ENCODE results near the gene ZNF280D. TPM values are rescaled to one million over a fixed set of nuclear protein-coding genes. Genes with fewer than 3 reads are reported as not detected.

Gene ZNF280D
- total RNA-seq, 2 experiments from 2014 or later, result 18.9 to 19.7 TPM

DNA sequence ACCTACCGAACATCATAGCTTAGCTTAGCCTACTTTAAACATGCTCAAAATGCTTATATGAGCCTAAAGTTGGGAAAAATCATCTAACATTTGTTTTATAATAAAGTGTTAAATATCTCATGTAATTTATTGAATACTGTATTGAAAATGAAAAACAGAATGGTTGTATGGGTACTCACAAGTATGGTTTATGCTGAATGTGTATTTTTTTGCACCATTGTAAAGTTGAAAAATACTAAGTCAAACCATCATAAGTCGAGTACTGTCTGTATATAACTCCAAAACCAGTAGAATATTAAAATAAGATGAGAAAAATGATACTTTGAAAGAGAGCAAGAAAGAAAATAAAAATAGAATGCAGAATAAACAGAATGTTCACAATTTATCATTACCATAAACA is 115.7 kb downstream of the ZNF280D start:
- Mint-ChIP-seq H3K9me3 (ENCODE audit: low read depth) (peaks cover 5% of the 10 kb centered on the region), H3K36me3 (ENCODE audit: low read depth) (no peaks in the 10 kb centered on the region), H3K27ac (no peak overlapping the region), H3K27me3 (peaks cover 8% of the 10 kb centered on the region), H3K4me3 (no peak overlapping the region), H3K4me1 (peaks cover 10% of the 10 kb centered on the region)
- ATAC-seq, result no peak
- no peak for DNase-seq
- intact Hi-C loops (cut with DNase I, micrococcal nuclease), result no loop called here
- ChIA-PET POLR2A (no interaction called here), CTCF (no interaction called here)

DNA sequence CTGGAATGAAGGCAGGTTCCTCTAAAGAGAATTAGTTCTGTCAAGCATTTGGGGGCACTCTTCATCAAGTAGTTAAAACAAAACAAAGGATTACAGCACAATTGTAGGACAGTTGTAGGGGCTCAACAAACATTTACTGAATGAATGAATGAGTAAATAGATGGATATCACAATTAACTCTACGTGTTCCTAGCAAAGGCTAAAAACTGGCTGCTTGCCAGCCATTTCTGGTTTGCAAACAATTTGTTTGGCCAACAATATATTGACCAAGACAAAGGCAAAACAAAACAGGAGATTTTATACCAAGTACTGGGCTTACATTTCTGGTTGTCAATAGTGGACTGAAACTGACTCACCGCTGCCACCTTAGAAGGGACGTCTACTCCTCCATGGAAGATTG is 116.8 kb downstream of the ZNF280D start:
- POLR2A ChIA-PET, result no interaction called here

DNA sequence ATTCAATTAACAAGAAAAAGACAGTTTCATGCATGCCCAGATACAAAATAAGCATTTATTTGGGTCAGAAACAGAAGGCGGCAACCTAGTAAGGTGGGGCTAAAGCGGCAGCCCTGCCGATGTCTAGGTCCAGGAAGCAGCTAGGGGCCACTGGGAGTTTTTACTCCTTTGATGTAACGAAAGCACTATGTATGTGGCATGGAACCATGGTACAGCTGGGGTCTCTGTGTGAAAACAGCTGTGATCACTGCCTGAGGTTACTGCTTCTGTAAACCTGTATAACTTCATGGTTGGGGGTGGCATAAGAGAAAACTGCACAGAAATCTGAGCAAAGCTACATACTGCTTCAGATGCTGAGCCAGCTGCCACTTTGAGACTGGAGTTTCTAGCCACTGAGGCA is 119.5 kb downstream of the ZNF280D start:
- H3K36me3 Mint-ChIP-seq (ENCODE audit: low read depth), result no peaks in the 10 kb centered on the region
- no peak overlapping the region for H3K27ac Mint-ChIP-seq
- ATAC-seq, result no peak
- no peak overlapping the region for H3K4me3 Mint-ChIP-seq
- no peaks in the 10 kb centered on the region for H3K9me3 Mint-ChIP-seq (ENCODE audit: low read depth)
- intact Hi-C loops (cut with DNase I, micrococcal nuclease), result no loop called here
- POLR2A ChIA-PET, result no interaction called here
- CTCF ChIA-PET, result no interaction called here
- peaks cover 6% of the 10 kb centered on the region for H3K4me1 Mint-ChIP-seq
- peaks cover 10% of the 10 kb centered on the region for H3K27me3 Mint-ChIP-seq
- no peak for DNase-seq

More for the DNA sequence above, 116.8 kb downstream of the ZNF280D start:
- Mint-ChIP-seq H3K9me3 (ENCODE audit: low read depth) (peaks cover 5% of the 10 kb centered on the region), H3K27me3 (peaks cover 8% of the 10 kb centered on the region), H3K36me3 (ENCODE audit: low read depth) (no peaks in the 10 kb centered on the region), H3K4me1 (peaks cover 10% of the 10 kb centered on the region), H3K27ac (no peak overlapping the region), H3K4me3 (no peak overlapping the region)
- CTCF ChIA-PET, result no interaction called here
- no peak for ATAC-seq
- no peak for DNase-seq
- intact Hi-C loops (cut with DNase I, micrococcal nuclease), result no loop called here

DNA sequence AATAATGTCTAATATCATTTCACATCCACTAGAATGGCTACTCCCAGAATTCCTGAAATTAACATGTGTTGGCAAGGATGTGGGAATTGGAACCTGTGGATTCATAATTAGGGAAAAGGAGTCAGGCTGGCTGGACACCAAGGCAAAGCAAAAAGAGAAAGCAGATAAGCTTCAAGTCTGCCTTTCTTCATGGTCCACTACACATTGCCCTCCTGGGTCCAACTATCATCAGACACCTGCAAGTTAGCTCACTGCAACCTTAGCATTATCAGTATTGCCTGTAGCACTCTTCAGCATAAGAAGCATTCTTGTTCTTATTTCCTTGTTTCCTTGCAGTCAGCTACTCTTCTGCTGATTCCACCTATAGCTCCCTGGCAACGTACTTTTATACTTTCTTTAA is 124.3 kb downstream of the ZNF280D start:
- intact Hi-C loops (cut with DNase I, micrococcal nuclease), result no loop called here
- Mint-ChIP-seq H3K9me3 (ENCODE audit: low read depth) (no peaks in the 10 kb centered on the region), H3K4me3 (no peak overlapping the region), H3K36me3 (ENCODE audit: low read depth) (no peaks in the 10 kb centered on the region), H3K27me3 (peaks cover 16% of the 10 kb centered on the region), H3K4me1 (peaks cover 7% of the 10 kb centered on the region), H3K27ac (no peak overlapping the region)
- CTCF ChIA-PET, result no interaction called here
- POLR2A ChIA-PET, result no interaction called here
- ATAC-seq, result no peak
- no peak for DNase-seq

DNA sequence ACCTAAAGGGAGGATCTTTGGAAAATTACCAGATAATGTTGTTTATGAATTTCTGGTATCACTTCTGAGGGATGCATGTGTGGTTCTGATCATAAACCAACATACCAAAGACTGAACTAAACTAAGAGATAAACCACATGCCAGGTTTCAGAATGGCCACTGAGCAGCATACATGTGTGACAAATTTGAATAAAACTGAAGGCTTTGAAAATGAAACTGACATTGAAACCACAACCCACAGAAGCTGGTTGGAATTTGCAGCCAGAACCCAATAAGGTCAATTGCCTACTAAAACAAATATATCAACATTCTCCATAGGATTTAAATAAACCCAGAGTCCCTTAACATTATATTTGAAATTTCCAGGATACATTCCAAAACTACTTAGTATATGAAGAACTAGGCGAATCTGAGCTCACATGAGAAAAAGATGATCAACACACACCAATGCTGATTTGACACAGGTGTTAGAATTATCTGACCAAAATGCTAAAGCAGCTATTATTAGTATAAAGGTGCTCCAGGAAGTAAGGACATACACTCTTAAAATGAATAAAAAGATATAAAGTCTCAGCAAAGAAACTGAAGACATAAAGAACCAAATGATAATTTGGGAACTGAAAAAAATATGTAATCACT is 125.0 kb downstream of the ZNF280D start:
- Mint-ChIP-seq H3K4me3 (no peak overlapping the region), H3K27me3 (peaks cover 12% of the 10 kb centered on the region), H3K4me1 (peaks cover 2% of the 10 kb centered on the region), H3K36me3 (ENCODE audit: low read depth) (no peaks in the 10 kb centered on the region), H3K9me3 (ENCODE audit: low read depth) (no peaks in the 10 kb centered on the region), H3K27ac (no peak overlapping the region)
- DNase-seq (no peak), ATAC-seq (no peak)
- intact Hi-C loops (cut with DNase I, micrococcal nuclease), result no loop called here
- ChIA-PET POLR2A (no interaction called here), CTCF (no interaction called here)

DNA sequence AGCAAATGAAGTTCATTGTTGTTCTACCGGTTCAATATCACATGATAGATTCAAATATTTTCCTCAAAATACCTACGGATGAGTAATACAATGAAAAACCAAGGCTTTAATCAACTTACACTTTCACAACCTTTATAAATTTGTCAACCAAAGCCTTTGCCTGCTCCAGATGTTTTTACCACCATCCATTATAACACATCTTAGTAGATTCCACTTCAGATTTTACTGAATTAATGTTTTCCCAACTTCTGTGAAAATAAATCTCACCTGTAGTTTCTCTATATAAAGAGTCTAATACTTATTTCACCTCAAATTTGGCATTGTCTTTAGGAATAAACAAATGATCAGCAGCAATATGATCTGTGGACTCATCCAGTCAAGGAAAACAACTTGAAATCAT is 131.1 kb downstream of the ZNF280D start:
- DNase-seq (no peak), ATAC-seq (no peak)
- H3K27me3 Mint-ChIP-seq, result peaks cover 3% of the 10 kb centered on the region
- intact Hi-C loops (cut with DNase I, micrococcal nuclease), result no loop called here
- H3K9me3 Mint-ChIP-seq (ENCODE audit: low read depth), result peaks cover 9% of the 10 kb centered on the region
- H3K4me1 Mint-ChIP-seq, result no peaks in the 10 kb centered on the region
- CTCF ChIA-PET, result no interaction called here
- H3K36me3 Mint-ChIP-seq (ENCODE audit: low read depth), result no peaks in the 10 kb centered on the region
- H3K4me3 Mint-ChIP-seq, result no peak overlapping the region
- no peak overlapping the region for H3K27ac Mint-ChIP-seq
- POLR2A ChIA-PET, result no interaction called here

DNA sequence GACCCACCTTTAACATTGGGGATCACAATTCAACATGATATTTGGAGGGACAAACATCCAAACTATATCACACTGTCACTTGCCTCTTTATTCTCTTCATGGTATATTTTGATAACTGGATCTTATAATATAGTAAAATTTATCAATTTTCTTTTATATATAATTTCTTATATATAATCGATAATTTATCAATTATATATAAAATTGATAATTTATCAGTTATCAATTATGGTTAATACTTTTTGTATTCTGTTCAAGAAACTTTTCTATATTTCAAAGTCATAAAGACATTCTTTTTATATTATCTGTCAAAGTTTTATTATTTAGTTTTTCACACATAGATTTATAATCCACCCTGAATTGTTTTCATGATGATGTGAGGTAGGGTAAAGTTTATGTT is 132.9 kb downstream of the ZNF280D start:
- Mint-ChIP-seq H3K4me3 (no peak overlapping the region), H3K9me3 (ENCODE audit: low read depth) (peaks cover 9% of the 10 kb centered on the region), H3K27me3 (no peaks in the 10 kb centered on the region), H3K27ac (no peak overlapping the region), H3K36me3 (ENCODE audit: low read depth) (no peaks in the 10 kb centered on the region), H3K4me1 (no peaks in the 10 kb centered on the region)
- ChIA-PET POLR2A (no interaction called here), CTCF (no interaction called here)
- intact Hi-C loops (cut with DNase I, micrococcal nuclease), result no loop called here
- DNase-seq, result no peak
- no peak for ATAC-seq

DNA sequence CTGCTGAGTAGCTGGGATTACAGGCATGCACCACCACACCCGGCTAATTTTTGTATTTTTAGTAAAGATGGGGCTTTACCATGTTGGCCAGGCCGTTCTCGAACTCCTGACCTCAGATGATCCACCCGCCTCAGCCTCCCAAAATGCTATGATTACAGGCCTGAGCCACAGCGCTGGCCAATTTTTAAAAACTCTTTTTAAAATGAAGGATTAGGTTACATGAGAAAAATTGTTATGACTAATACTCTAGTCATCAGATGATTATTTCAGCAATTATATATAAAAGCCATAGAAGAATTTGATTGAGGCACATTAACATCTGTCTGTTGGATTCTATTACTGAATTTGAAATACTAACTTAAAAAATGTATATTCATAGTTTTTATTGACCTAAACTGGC is 134.3 kb downstream of the ZNF280D start:
- CTCF ChIA-PET, result interaction anchor here (0.6 kb wide), 1 partner anchor 37 kb away, joined by 3 read pairs; no protein-coding TSS in a partner anchor
- no peak for ATAC-seq

DNA sequence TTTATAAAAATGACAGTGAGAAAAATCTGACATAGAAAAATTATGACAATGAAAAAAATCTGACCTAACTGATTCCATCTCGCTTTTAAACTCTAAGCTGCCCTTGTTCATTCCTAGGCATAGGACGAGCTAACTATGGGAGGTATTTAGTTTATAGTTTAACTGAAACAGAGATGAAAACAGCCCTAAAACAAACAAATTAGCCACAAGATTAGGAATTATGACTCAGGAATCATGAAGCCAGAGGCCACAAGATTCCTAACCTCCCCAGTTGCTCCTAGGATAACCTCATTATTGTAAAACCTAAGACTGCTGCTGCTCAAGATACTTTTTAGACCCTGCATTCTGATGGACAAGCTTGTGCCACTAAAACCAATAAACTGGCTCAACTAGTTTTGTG is 145.6 kb downstream of the ZNF280D start:
- Mint-ChIP-seq H3K27ac (no peak overlapping the region), H3K36me3 (ENCODE audit: low read depth) (peaks cover 2% of the 10 kb centered on the region), H3K4me1 (no peaks in the 10 kb centered on the region), H3K27me3 (no peaks in the 10 kb centered on the region), H3K9me3 (ENCODE audit: low read depth) (peaks cover 15% of the 10 kb centered on the region), H3K4me3 (no peak overlapping the region)
- POLR2A ChIA-PET, result no interaction called here
- no peak for ATAC-seq
- intact Hi-C loops (cut with DNase I, micrococcal nuclease), result no loop called here
- CTCF ChIA-PET, result interaction anchor here (0.6 kb wide), 1 partner anchor 18 kb away, joined by 3 read pairs; no protein-coding TSS in a partner anchor
- DNase-seq, result no peak

More for the DNA sequence above, 134.3 kb downstream of the ZNF280D start:
- no peak overlapping the region for H3K27ac Mint-ChIP-seq
- POLR2A ChIA-PET, result no interaction called here
- no peaks in the 10 kb centered on the region for H3K4me1 Mint-ChIP-seq
- intact Hi-C loops (cut with DNase I, micrococcal nuclease), result no loop called here
- no peak overlapping the region for H3K4me3 Mint-ChIP-seq
- peaks cover 9% of the 10 kb centered on the region for H3K9me3 Mint-ChIP-seq (ENCODE audit: low read depth)
- no peaks in the 10 kb centered on the region for H3K36me3 Mint-ChIP-seq (ENCODE audit: low read depth)
- DNase-seq, result no peak
- no peaks in the 10 kb centered on the region for H3K27me3 Mint-ChIP-seq

DNA sequence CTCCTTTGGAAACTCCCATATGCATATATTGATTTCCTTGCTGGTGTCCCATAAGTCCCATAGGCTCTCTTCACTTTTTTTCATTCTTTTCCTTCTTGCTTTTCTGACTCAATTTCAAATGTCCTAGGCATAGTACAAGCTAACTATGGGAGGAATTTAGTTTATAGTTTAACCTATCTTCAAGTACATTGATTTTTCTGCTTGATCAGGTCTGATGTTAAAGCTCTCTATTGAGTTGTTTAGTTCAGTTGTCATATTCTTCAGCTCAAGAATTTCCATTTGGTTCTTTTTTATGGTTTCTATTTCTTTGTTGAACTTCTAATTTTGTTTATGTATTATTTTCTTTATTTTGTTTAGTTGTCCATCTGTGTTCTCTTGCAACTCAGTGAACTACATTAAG is 147.1 kb downstream of the ZNF280D start:
- intact Hi-C loops (cut with DNase I, micrococcal nuclease), result no loop called here
- H3K27me3 Mint-ChIP-seq, result no peaks in the 10 kb centered on the region
- no peak overlapping the region for H3K27ac Mint-ChIP-seq
- H3K4me1 Mint-ChIP-seq, result no peaks in the 10 kb centered on the region
- POLR2A ChIA-PET, result no interaction called here
- CTCF ChIA-PET, result no interaction called here
- DNase-seq (no peak), ATAC-seq (no peak)
- peaks cover 15% of the 10 kb centered on the region for H3K9me3 Mint-ChIP-seq (ENCODE audit: low read depth)
- H3K36me3 Mint-ChIP-seq (ENCODE audit: low read depth), result peaks cover 2% of the 10 kb centered on the region
- no peak overlapping the region for H3K4me3 Mint-ChIP-seq

DNA sequence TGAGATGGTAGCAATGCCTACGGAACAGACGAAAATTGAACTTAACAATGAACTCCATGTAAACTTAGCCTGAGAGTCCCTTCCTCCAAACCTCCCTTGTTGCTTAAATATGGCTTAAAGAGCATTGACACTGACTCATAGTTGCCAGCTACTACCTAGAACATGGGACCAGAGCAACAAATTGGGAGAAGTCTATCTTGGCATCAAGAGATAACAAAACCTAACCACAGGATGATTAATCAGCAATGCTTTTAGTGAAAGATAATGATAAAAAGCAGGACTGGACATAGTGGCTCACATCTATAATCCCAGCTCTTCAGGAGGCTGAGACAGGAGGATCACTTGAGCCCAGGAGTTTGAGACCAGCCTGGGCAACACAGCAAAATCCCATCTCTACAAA is 150.5 kb downstream of the ZNF280D start:
- CTCF ChIA-PET, result no interaction called here
- intact Hi-C loops (cut with DNase I, micrococcal nuclease), result no loop called here
- peaks cover 2% of the 10 kb centered on the region for H3K36me3 Mint-ChIP-seq (ENCODE audit: low read depth)
- no peaks in the 10 kb centered on the region for H3K4me1 Mint-ChIP-seq
- ATAC-seq (no peak), DNase-seq (no peak)
- H3K4me3 Mint-ChIP-seq, result no peak overlapping the region
- peaks cover 9% of the 10 kb centered on the region for H3K9me3 Mint-ChIP-seq (ENCODE audit: low read depth)
- no peaks in the 10 kb centered on the region for H3K27me3 Mint-ChIP-seq
- no peak overlapping the region for H3K27ac Mint-ChIP-seq
- POLR2A ChIA-PET, result no interaction called here

Measured in activated CD4-positive, alpha-beta T cell treated with anti-CD3 and anti-CD28 coated beads for 36 hours (primary cell).